Measurements from ENCODE around the gene GPC2.
"Not testable (repeated sequence)": the region's sequence is repeated elsewhere in the genome, so short reads cannot be mapped to it uniquely, and the experiment has no call there.

GPC2 gene

GRCh38 chr7:100182616-100183015, 5.4 kb upstream of the GPC2 start:
- H3K27ac ChIP-seq (ENCODE audit: low read depth, low read length); H3K36me3 ChIP-seq (ENCODE audit: insufficient read depth, low read length); H3K79me2 ChIP-seq (ENCODE audit: control insufficient read depth, insufficient read depth, low read length, unreplicated experiment); H3K4me1 ChIP-seq (ENCODE audit: control insufficient read depth, insufficient read depth, low read length, unreplicated experiment); H3K4me3 ChIP-seq (ENCODE audit: low read depth, low read length); H3K27me3 ChIP-seq (ENCODE audit: insufficient read depth, low read length); H2AFZ ChIP-seq (ENCODE audit: low read length, unreplicated experiment): not testable (repeated sequence)

DNA sequence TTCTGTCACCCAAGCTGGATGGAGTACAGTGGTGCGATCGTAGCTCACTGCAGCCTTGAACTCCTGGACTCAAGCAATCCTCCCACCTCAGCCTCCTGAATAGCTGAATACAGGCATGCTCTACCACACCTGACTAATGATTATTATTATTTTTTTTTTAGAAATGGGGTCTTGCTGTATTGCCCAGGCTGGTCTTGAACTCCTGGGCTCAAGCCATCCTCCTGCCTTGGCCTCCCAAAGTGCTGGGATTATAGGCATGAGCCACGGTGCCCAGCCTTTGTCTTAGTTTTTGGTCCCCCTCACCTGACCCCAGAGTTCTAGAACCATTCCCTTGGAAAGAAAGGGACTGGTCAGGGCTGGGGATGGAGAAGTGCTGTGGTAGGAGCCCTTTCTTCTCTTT, 2.9 kb upstream of the GPC2 start:
- H3K36me3 ChIP-seq (ENCODE audit: insufficient read depth, low read length); H3K27ac ChIP-seq (ENCODE audit: low read depth, low read length); H3K27me3 ChIP-seq (ENCODE audit: insufficient read depth, low read length); H3K4me1 ChIP-seq (ENCODE audit: control insufficient read depth, insufficient read depth, low read length, unreplicated experiment); H3K4me3 ChIP-seq (ENCODE audit: low read depth, low read length); H2AFZ ChIP-seq (ENCODE audit: low read length, unreplicated experiment); H3K79me2 ChIP-seq (ENCODE audit: control insufficient read depth, insufficient read depth, low read length, unreplicated experiment): not testable (repeated sequence)

DNA sequence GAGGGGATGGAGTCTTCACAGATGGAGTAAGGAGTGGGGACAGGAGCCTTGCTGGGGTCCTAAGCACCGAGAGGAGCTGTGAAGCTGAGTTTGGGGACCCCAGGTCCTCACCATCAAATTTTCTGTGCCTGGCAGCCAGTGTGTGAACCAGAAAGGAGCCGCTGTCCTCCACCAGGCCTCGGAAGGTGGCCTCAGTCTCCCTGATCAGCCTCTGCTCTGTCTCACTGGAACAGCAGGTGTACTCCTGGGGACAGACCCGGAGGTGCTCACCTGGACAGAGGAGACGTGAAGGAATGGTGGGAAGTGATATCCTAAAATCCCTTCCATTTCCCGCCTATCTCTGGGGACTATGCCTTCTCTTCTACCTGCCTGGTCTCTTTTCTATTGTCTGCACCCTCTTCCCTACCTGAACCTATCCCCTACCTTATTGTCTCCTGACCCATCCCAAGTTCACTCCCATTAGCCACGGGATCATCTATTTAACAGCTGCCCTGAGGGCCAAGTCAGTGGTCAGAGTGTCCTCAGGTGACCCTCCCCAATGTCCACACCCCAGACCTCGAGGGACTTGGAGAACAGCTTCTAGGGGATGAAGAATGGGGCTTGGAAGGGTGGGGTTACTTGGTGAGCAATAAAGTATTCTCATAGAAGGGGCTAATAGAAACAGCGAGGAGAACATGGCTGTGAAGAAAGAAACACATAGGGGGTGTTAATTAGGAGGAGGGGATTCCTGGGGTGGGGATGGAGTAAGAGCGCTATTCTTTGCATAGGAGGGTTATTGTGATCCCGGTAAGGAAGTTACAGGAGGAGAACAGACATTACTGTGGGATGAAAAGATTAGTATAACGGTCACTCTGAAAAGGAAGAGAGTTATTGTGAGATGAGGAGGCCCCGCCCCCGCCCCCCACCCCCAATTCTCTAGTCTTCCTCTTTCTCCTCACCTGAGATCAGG, 811 bp downstream of the GPC2 start:
- H3K27me3 ChIP-seq (ENCODE audit: insufficient read depth, low read length) = no peaks in the 10 kb centered on the region
- H2AFZ ChIP-seq (ENCODE audit: low read length, unreplicated experiment) = peak overlapping the region; percentile 66
- no peaks in the 10 kb centered on the region for H3K79me2 ChIP-seq (ENCODE audit: control insufficient read depth, insufficient read depth, low read length, unreplicated experiment)
- H3K36me3 ChIP-seq (ENCODE audit: insufficient read depth, low read length) = no peaks in the 10 kb centered on the region
- peak overlapping the region; percentile 82 for H3K4me3 ChIP-seq (ENCODE audit: low read depth, low read length)
- peaks cover 5% of the 10 kb centered on the region for H3K4me1 ChIP-seq (ENCODE audit: control insufficient read depth, insufficient read depth, low read length, unreplicated experiment)
- no peak overlapping the region for H3K27ac ChIP-seq (ENCODE audit: low read depth, low read length)

GRCh38 chr7:100175296-100175935, 1.8 kb downstream of the GPC2 start:
- Histone ChIP-seq H3K4me1 (ENCODE audit: control insufficient read depth, insufficient read depth, low read length, unreplicated experiment) (peaks cover 5% of the 10 kb centered on the region), H3K27me3 (ENCODE audit: insufficient read depth, low read length) (peaks cover 3% of the 10 kb centered on the region; the same call in 1 of the 2 replicates), H3K27ac (ENCODE audit: low read depth, low read length) (no peak overlapping the region), H2AFZ (ENCODE audit: low read length, unreplicated experiment) (no peak overlapping the region), H3K79me2 (ENCODE audit: control insufficient read depth, insufficient read depth, low read length, unreplicated experiment) (no peaks in the 10 kb centered on the region), H3K4me3 (ENCODE audit: low read depth, low read length) (no peak overlapping the region), H3K36me3 (ENCODE audit: insufficient read depth, low read length) (no peaks in the 10 kb centered on the region)

DNA sequence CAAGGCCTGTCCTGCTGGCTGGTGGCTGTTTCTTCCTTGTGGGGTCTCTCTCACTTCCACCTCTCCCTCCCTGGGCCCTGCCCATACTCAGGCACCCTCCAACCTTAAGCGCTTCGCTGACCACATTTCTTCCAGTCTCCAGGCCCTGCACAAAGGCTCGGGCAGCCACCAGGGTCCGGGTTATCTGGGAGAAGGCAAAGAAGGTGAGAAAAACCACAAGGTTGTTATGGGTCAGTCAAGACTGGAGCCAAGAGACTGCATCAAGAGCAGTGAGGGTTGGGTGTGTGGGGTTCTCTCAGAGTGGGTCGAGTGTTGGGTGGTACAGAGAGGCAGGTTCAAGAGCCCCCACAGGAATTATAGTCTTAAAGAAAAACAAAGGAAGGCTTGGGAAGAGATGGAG, 2.6 kb downstream of the GPC2 start:
- H3K36me3 ChIP-seq (ENCODE audit: insufficient read depth, low read length) = no peaks in the 10 kb centered on the region
- peaks cover 5% of the 10 kb centered on the region for H3K4me1 ChIP-seq (ENCODE audit: control insufficient read depth, insufficient read depth, low read length, unreplicated experiment)
- no peaks in the 10 kb centered on the region for H3K79me2 ChIP-seq (ENCODE audit: control insufficient read depth, insufficient read depth, low read length, unreplicated experiment)
- H2AFZ ChIP-seq (ENCODE audit: low read length, unreplicated experiment) = no peak overlapping the region
- H3K27ac ChIP-seq (ENCODE audit: low read depth, low read length) = no peak overlapping the region
- no peak overlapping the region for H3K4me3 ChIP-seq (ENCODE audit: low read depth, low read length)
- H3K27me3 ChIP-seq (ENCODE audit: insufficient read depth, low read length) = peaks cover 3% of the 10 kb centered on the region; the same call in 1 of the 2 replicates

DNA sequence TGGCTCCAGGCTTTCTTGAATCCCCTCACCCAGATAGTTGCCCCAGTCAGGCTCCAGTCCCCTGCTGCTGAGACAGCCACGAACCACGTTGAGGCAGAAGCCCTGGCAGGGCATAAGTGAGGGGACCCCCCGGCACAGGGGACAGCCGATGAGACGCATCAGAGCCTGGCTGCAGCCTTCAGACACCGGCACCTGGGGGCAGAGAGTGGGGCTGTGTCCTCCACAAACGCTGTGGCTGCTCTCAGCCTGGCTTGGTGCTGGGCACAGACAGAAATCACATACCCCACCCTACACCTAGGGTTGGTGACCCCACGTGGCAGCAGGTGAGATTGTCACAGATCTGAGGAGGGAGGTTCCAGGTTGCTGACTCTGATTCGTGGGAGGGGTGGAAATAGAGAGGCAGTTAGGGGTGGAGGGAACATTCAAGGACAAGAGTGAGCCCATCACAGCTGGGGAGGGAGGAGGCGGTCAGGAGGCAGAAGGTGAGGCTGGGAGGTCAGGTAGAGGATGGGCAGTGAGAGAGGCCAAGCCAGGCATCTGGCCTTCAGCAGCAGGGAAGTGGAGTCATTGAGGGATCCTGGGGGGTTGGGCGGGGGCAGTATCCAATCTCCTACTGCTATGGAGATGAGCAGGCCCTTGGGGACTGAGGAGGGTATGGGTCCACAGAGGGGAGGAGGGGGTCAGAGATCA, 3.2 kb downstream of the GPC2 start:
- Histone ChIP-seq H3K36me3 (ENCODE audit: insufficient read depth, low read length) (no peaks in the 10 kb centered on the region), H3K4me3 (ENCODE audit: low read depth, low read length) (no peak overlapping the region), H3K27ac (ENCODE audit: low read depth, low read length) (no peak overlapping the region), H3K4me1 (ENCODE audit: control insufficient read depth, insufficient read depth, low read length, unreplicated experiment) (peaks cover 5% of the 10 kb centered on the region), H3K79me2 (ENCODE audit: control insufficient read depth, insufficient read depth, low read length, unreplicated experiment) (no peaks in the 10 kb centered on the region), H3K27me3 (ENCODE audit: insufficient read depth, low read length) (peaks cover 3% of the 10 kb centered on the region; the same call in 1 of the 2 replicates), H2AFZ (ENCODE audit: low read length, unreplicated experiment) (no peak overlapping the region)

DNA sequence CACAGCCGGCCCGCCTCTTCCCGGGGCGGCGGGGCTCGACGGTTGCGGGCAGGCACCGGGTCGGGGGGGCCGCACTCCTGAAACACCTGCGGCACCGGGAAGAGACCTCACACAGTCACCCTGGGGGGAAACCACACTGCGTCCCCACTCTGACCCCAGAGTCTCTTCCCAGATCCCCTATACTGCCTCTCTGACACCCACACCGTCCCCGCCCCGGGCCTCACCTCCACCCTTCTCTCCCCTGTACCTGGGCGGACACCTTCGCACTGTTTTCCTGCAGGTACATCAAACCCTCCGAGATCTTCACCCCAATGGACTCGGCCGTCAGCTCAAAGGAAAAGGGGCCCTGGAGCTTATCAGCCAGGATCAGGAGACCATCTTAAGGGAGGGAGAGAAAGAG, 5.3 kb downstream of the GPC2 start:
- Histone ChIP-seq H3K79me2 (ENCODE audit: control insufficient read depth, insufficient read depth, low read length, unreplicated experiment) (no peaks in the 10 kb centered on the region), H2AFZ (ENCODE audit: low read length, unreplicated experiment) (no peak overlapping the region), H3K27ac (ENCODE audit: low read depth, low read length) (no peak overlapping the region), H3K4me1 (ENCODE audit: control insufficient read depth, insufficient read depth, low read length, unreplicated experiment) (peaks cover 8% of the 10 kb centered on the region), H3K27me3 (ENCODE audit: insufficient read depth, low read length) (peaks cover 3% of the 10 kb centered on the region; the same call in 1 of the 2 replicates), H3K4me3 (ENCODE audit: low read depth, low read length) (no peak overlapping the region), H3K36me3 (ENCODE audit: insufficient read depth, low read length) (no peaks in the 10 kb centered on the region)

GRCh38 chr7:100171087-100171681, 6.0 kb downstream of the GPC2 start:
- peaks cover 3% of the 10 kb centered on the region; the same call in 1 of the 2 replicates for H3K27me3 ChIP-seq (ENCODE audit: insufficient read depth, low read length)
- no peak overlapping the region; the same call in 1 of the 2 replicates for H3K4me3 ChIP-seq (ENCODE audit: low read depth, low read length)
- no peaks in the 10 kb centered on the region for H3K79me2 ChIP-seq (ENCODE audit: control insufficient read depth, insufficient read depth, low read length, unreplicated experiment)
- H3K36me3 ChIP-seq (ENCODE audit: insufficient read depth, low read length) = no peaks in the 10 kb centered on the region
- H3K4me1 ChIP-seq (ENCODE audit: control insufficient read depth, insufficient read depth, low read length, unreplicated experiment) = peaks cover 3% of the 10 kb centered on the region
- H3K27ac ChIP-seq (ENCODE audit: low read depth, low read length) = no peak overlapping the region
- H2AFZ ChIP-seq (ENCODE audit: low read length, unreplicated experiment) = no peak overlapping the region

GRCh38 chr7:100170101-100170897, 6.9 kb downstream of the GPC2 start:
- H3K27me3 ChIP-seq (ENCODE audit: insufficient read depth, low read length) = peaks cover 3% of the 10 kb centered on the region; the same call in 1 of the 2 replicates
- peaks cover 3% of the 10 kb centered on the region for H3K4me1 ChIP-seq (ENCODE audit: control insufficient read depth, insufficient read depth, low read length, unreplicated experiment)

More at GRCh38 chr7:100170101-100170897, 6.9 kb downstream of the GPC2 start:
- H2AFZ ChIP-seq (ENCODE audit: low read length, unreplicated experiment) = no peak overlapping the region
- H3K79me2 ChIP-seq (ENCODE audit: control insufficient read depth, insufficient read depth, low read length, unreplicated experiment) = no peaks in the 10 kb centered on the region
- H3K36me3 ChIP-seq (ENCODE audit: insufficient read depth, low read length) = no peaks in the 10 kb centered on the region
- no peak overlapping the region for H3K27ac ChIP-seq (ENCODE audit: low read depth, low read length)
- no peak overlapping the region for H3K4me3 ChIP-seq (ENCODE audit: low read depth, low read length)
